ENCODE results near the gene RAB25.

RAB25 gene

GRCh38 chr1:156075775-156076204 is 14.8 kb downstream of the RAB25 start:
- DNase-seq (ENCODE audit: low spot score in 2 of 2) (no peak), ATAC-seq (replicated peaks; ENCODE audit: extremely low read depth, poor library complexity, severe bottlenecking) (no peak)
- Mint-ChIP-seq H3K9me3 (no peaks in the 10 kb centered on the region), H3K36me3 (ENCODE audit: insufficient read depth) (peaks cover 1% of the 10 kb centered on the region), H3K4me3 (no peak overlapping the region), H3K27ac (ENCODE audit: low read depth) (no peak overlapping the region), H3K4me1 (no peaks in the 10 kb centered on the region), H3K27me3 (peaks cover 4% of the 10 kb centered on the region)

GRCh38 chr1:156076609-156077429 is 15.9 kb downstream of the RAB25 start:
- no peak overlapping the region for H3K27ac Mint-ChIP-seq (ENCODE audit: low read depth)
- H3K4me1 Mint-ChIP-seq: no peaks in the 10 kb centered on the region
- no peak for DNase-seq (ENCODE audit: low spot score in 2 of 2)
- peaks cover 10% of the 10 kb centered on the region for H3K27me3 Mint-ChIP-seq
- H3K9me3 Mint-ChIP-seq: no peaks in the 10 kb centered on the region
- H3K4me3 Mint-ChIP-seq: no peak overlapping the region
- H3K36me3 Mint-ChIP-seq (ENCODE audit: insufficient read depth): peaks cover 1% of the 10 kb centered on the region
- no peak for ATAC-seq (replicated peaks; ENCODE audit: extremely low read depth, poor library complexity, severe bottlenecking)

GRCh38 chr1:156077430-156077760 is 16.4 kb downstream of the RAB25 start:
- Mint-ChIP-seq H3K4me3 (no peak overlapping the region), H3K4me1 (no peaks in the 10 kb centered on the region), H3K27ac (ENCODE audit: low read depth) (no peak overlapping the region), H3K9me3 (no peaks in the 10 kb centered on the region), H3K36me3 (ENCODE audit: insufficient read depth) (peaks cover 1% of the 10 kb centered on the region), H3K27me3 (peaks cover 10% of the 10 kb centered on the region)
- DNase-seq (ENCODE audit: low spot score in 2 of 2): no peak
- no peak for ATAC-seq (replicated peaks; ENCODE audit: extremely low read depth, poor library complexity, severe bottlenecking)

GRCh38 chr1:156078728-156079127 is 17.8 kb downstream of the RAB25 start:
- no peaks in the 10 kb centered on the region for H3K9me3 Mint-ChIP-seq
- peaks cover 1% of the 10 kb centered on the region for H3K36me3 Mint-ChIP-seq (ENCODE audit: insufficient read depth)
- no peak overlapping the region for H3K4me3 Mint-ChIP-seq
- DNase-seq (ENCODE audit: low spot score in 2 of 2) (no peak), ATAC-seq (replicated peaks; ENCODE audit: extremely low read depth, poor library complexity, severe bottlenecking) (no peak)
- no peak overlapping the region for H3K27ac Mint-ChIP-seq (ENCODE audit: low read depth)
- peaks cover 18% of the 10 kb centered on the region for H3K27me3 Mint-ChIP-seq
- H3K4me1 Mint-ChIP-seq: no peaks in the 10 kb centered on the region

GRCh38 chr1:156079762-156080161 is 18.8 kb downstream of the RAB25 start:
- no peak overlapping the region for H3K27ac Mint-ChIP-seq (ENCODE audit: low read depth)

GRCh38 chr1:156080241-156080862 is 19.4 kb downstream of the RAB25 start:
- Mint-ChIP-seq H3K9me3 (no peaks in the 10 kb centered on the region), H3K27me3 (peaks cover 34% of the 10 kb centered on the region), H3K4me3 (peak overlapping the region; percentile 6), H3K4me1 (no peaks in the 10 kb centered on the region), H3K36me3 (ENCODE audit: insufficient read depth) (peaks cover 1% of the 10 kb centered on the region), H3K27ac (ENCODE audit: low read depth) (no peak overlapping the region)
- DNase-seq (ENCODE audit: low spot score in 2 of 2) (no peak), ATAC-seq (replicated peaks; ENCODE audit: extremely low read depth, poor library complexity, severe bottlenecking) (no peak)

More at GRCh38 chr1:156079762-156080161, 18.8 kb downstream of the RAB25 start:
- Mint-ChIP-seq H3K27me3 (peaks cover 28% of the 10 kb centered on the region), H3K9me3 (no peaks in the 10 kb centered on the region), H3K36me3 (ENCODE audit: insufficient read depth) (peaks cover 1% of the 10 kb centered on the region), H3K4me1 (no peaks in the 10 kb centered on the region), H3K4me3 (no peak overlapping the region)
- ATAC-seq (replicated peaks; ENCODE audit: extremely low read depth, poor library complexity, severe bottlenecking): no peak
- DNase-seq (ENCODE audit: low spot score in 2 of 2): no peak

GRCh38 chr1:156080863-156081179 is 19.9 kb downstream of the RAB25 start:
- no peak for DNase-seq (ENCODE audit: low spot score in 2 of 2)
- Mint-ChIP-seq H3K36me3 (ENCODE audit: insufficient read depth) (peaks cover 1% of the 10 kb centered on the region), H3K9me3 (no peaks in the 10 kb centered on the region), H3K27ac (ENCODE audit: low read depth) (no peak overlapping the region), H3K4me3 (peak overlapping the region; percentile 82), H3K4me1 (no peaks in the 10 kb centered on the region), H3K27me3 (peaks cover 38% of the 10 kb centered on the region)
- no peak for ATAC-seq (replicated peaks; ENCODE audit: extremely low read depth, poor library complexity, severe bottlenecking)

GRCh38 chr1:156081180-156081916 is 20.4 kb downstream of the RAB25 start:
- ATAC-seq (replicated peaks; ENCODE audit: extremely low read depth, poor library complexity, severe bottlenecking) (no peak), DNase-seq (ENCODE audit: low spot score in 2 of 2) (no peak)
- Mint-ChIP-seq H3K4me3 (peak overlapping the region; percentile 82), H3K9me3 (no peaks in the 10 kb centered on the region), H3K27me3 (peaks cover 42% of the 10 kb centered on the region), H3K4me1 (no peaks in the 10 kb centered on the region), H3K36me3 (ENCODE audit: insufficient read depth) (peaks cover 1% of the 10 kb centered on the region), H3K27ac (ENCODE audit: low read depth) (peak overlapping the region; percentile 52)

GRCh38 chr1:156081917-156082308 is 21.0 kb downstream of the RAB25 start:
- no peak for DNase-seq (ENCODE audit: low spot score in 2 of 2)
- no peaks in the 10 kb centered on the region for H3K9me3 Mint-ChIP-seq
- no peaks in the 10 kb centered on the region for H3K4me1 Mint-ChIP-seq
- no peaks in the 10 kb centered on the region for H3K36me3 Mint-ChIP-seq (ENCODE audit: insufficient read depth)
- H3K27me3 Mint-ChIP-seq: peaks cover 47% of the 10 kb centered on the region
- H3K27ac Mint-ChIP-seq (ENCODE audit: low read depth): peak overlapping the region; percentile 52
- peak overlapping the region; percentile 82 for H3K4me3 Mint-ChIP-seq
- no peak for ATAC-seq (replicated peaks; ENCODE audit: extremely low read depth, poor library complexity, severe bottlenecking)

- peak within 1 kb of the TSS; percentile 52 for H3K27ac Mint-ChIP-seq (ENCODE audit: low read depth)
Observed at GRCh38 chr1:156082309-156083091, 21.5 kb downstream of the RAB25 start, which contains the start of gene MEX3A. TSS of gene MEX3A (minus strand) at chr1:156082465. CDS start at chr1:156081998, 467 bp downstream.

GRCh38 chr1:156083800-156084790 is 23.1 kb downstream of the RAB25 start:
- Mint-ChIP-seq H3K27me3 (peaks cover 56% of the 10 kb centered on the region), H3K4me3 (no peak overlapping the region), H3K36me3 (ENCODE audit: insufficient read depth) (no peaks in the 10 kb centered on the region), H3K27ac (ENCODE audit: low read depth) (no peak overlapping the region), H3K9me3 (no peaks in the 10 kb centered on the region), H3K4me1 (no peaks in the 10 kb centered on the region)
- ATAC-seq (replicated peaks; ENCODE audit: extremely low read depth, poor library complexity, severe bottlenecking) (no peak), DNase-seq (ENCODE audit: low spot score in 2 of 2) (no peak)

More at GRCh38 chr1:156082309-156083091, 21.5 kb downstream of the RAB25 start, which contains the start of gene MEX3A:
- Mint-ChIP-seq H3K27me3 (peaks cover 53% of the 10 kb centered on the region), H3K36me3 (ENCODE audit: insufficient read depth) (no peaks in the 10 kb centered on the region), H3K4me3 (peak within 1 kb of the TSS; percentile 82), H3K4me1 (no peaks in the 10 kb centered on the region), H3K9me3 (no peaks in the 10 kb centered on the region)
- peak; percentile 38 to 42 for DNase-seq (ENCODE audit: low spot score in 2 of 2)
- ATAC-seq (replicated peaks; ENCODE audit: extremely low read depth, poor library complexity, severe bottlenecking): peak; percentile 86

Data from central memory CD8-positive, alpha-beta T cell (primary cell).